Measurements from ENCODE around the gene ROCK2. TPM values are rescaled to one million over a fixed set of nuclear protein-coding genes. Genes with fewer than 3 reads are reported as not detected.

ROCK2 gene
- total RNA-seq, 1 donor from 2014 or later, result 54.3 TPM

DNA sequence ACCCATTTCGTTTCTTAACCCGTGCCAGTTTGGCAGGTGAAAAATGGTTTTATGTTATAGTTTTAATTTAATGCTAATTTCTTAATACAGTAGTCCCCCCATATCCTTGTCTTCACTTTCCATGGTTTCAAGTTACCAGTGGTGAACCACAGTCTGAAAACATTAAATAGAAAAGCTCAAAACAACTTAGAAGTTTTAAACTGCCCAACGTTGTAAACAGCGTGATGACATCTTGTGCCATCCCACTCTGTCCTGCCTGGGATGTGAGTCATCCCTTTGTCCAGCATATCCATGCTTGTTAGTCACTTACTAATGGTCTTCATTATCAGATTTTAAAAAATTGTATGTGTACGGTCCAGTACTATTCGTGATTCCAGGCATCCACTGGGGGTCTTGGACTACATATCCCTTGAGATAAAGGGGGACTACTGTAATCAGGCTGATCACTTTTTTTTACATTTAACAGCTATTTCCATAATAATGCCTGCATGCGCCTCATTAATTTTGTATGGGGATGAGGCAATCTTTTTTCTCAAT lies 157.3 kb downstream of the ROCK2 start:
- Histone ChIP-seq H3K4me3 (no peak overlapping the region), H3K27ac (no peak overlapping the region), H3K27me3 (ENCODE audit: low read depth) (no peaks in the 10 kb centered on the region), H3K4me1 (no peaks in the 10 kb centered on the region), H3K36me3 (peaks cover 71% of the 10 kb centered on the region), H3K9me3 (no peaks in the 10 kb centered on the region)
- TF ChIP-seq CTCF (IDR thresholded peaks at IDR 0.05), result no peak
- DNase-seq (no peak), ATAC-seq (no peak)
- intact Hi-C loops (cut with DNase I), result no loop called here

DNA sequence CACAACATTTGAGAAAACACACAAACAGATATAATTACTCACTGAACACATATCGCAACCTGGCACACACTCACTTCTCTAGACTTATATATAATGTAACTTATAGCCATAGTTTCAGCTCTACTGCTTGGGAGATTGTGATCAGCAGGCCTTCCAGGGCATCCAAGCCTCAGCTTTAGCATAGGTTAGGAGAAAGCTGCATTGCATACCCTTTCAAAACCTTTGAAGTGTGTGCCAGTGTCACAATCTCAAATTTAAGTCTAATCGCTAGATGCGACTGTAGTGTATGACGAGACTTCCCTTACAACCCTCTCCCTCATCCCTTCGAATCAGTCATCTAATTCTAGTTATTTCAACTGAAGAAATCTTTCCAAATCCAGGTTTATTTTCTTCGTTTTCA lies 158.3 kb downstream of the ROCK2 start:
- Histone ChIP-seq H3K4me3 (no peak overlapping the region), H3K27me3 (ENCODE audit: low read depth) (no peaks in the 10 kb centered on the region), H3K36me3 (peaks cover 71% of the 10 kb centered on the region), H3K9me3 (no peaks in the 10 kb centered on the region), H3K4me1 (no peaks in the 10 kb centered on the region), H3K27ac (no peak overlapping the region)
- ATAC-seq (no peak), DNase-seq (no peak)
- intact Hi-C loops (cut with DNase I), result no loop called here
- TF ChIP-seq CTCF (IDR thresholded peaks at IDR 0.05), result no peak

DNA sequence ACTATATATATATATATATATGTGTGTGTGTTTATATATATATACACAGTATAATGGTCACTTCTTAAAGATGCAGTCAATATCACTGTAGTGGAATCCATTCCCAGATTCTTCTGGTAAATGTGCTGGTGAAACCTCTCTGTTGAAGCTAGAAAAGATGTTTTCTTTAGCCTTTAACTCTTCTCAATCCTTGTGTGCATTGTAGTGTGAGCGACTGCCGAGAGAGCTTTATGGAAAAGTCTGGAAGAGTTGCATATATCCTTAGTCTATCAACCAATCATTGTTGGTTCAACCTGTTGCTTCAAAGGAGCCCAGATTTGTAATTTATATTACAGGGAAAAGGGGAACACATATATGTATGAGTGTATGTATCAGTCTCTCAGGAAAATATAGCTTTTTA lies 161.5 kb downstream of the ROCK2 start:
- no peak for DNase-seq

GRCh38 chr2:11180653-11181052 lies 163.8 kb downstream of the ROCK2 start:
- no peak overlapping the region for H3K27ac ChIP-seq
- no peaks in the 10 kb centered on the region for H3K4me1 ChIP-seq
- no peak overlapping the region for H3K4me3 ChIP-seq
- no peak for TF ChIP-seq CTCF (IDR thresholded peaks at IDR 0.05)
- DNase-seq, result no peak
- no peak for ATAC-seq
- H3K9me3 ChIP-seq, result no peaks in the 10 kb centered on the region
- no peaks in the 10 kb centered on the region for H3K27me3 ChIP-seq (ENCODE audit: low read depth)
- peaks cover 64% of the 10 kb centered on the region for H3K36me3 ChIP-seq
- intact Hi-C loops (cut with DNase I), result no loop called here

More for the DNA sequence above, 161.5 kb downstream of the ROCK2 start:
- intact Hi-C loops (cut with DNase I), result no loop called here
- Histone ChIP-seq H3K4me3 (no peak overlapping the region), H3K27me3 (ENCODE audit: low read depth) (no peaks in the 10 kb centered on the region), H3K9me3 (no peaks in the 10 kb centered on the region), H3K4me1 (no peaks in the 10 kb centered on the region), H3K36me3 (peaks cover 70% of the 10 kb centered on the region), H3K27ac (no peak overlapping the region)
- ATAC-seq, result no peak
- no peak for TF ChIP-seq CTCF (IDR thresholded peaks at IDR 0.05)

DNA sequence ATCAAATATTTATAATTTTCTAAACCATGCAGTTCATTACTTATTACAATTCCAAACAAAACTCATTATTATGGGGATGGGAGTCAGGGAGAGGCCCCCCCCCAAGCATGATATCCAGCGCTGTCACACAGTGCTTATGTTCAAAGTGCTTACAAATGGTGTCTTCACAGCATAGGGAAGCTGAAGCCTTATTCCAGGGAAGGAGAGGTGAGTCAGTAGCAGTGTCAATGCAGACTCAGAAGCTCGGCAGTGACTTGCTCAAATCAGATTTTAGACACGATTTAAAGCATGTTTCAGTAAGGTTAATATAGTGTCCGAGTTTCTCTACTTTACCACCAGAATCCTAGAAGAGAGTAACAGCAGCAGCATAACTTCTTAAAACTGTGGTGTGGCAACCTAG lies 164.5 kb downstream of the ROCK2 start:
- Histone ChIP-seq H3K27me3 (ENCODE audit: low read depth) (no peaks in the 10 kb centered on the region), H3K27ac (no peak overlapping the region), H3K9me3 (no peaks in the 10 kb centered on the region), H3K4me3 (no peak overlapping the region), H3K4me1 (peaks cover 4% of the 10 kb centered on the region), H3K36me3 (peaks cover 57% of the 10 kb centered on the region)
- DNase-seq (no peak), ATAC-seq (no peak)
- TF ChIP-seq CTCF (IDR thresholded peaks at IDR 0.05), result no peak
- intact Hi-C loops (cut with DNase I), result no loop called here

DNA sequence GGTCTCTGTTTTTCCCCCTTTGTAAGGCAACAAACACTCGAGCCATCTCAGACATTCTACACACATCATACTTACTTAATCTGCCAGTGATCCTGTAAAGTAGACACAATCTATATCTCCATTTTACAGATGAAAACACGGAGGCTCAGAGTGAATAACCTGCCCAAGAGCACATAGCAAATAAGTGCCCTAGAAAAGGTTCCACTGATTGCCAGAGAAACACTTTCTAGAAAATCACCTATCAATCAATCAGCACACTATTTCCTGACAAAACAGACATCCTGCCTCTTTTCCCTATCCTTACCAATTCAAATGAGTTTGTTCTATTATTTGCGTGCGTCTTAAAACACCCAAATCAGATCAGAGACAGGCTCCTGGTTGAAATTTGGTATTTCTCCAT lies 165.2 kb downstream of the ROCK2 start:
- intact Hi-C loops (cut with DNase I), result no loop called here
- H3K4me3 ChIP-seq, result no peak overlapping the region
- H3K27ac ChIP-seq, result no peak overlapping the region
- no peak for ATAC-seq
- no peak for TF ChIP-seq CTCF (IDR thresholded peaks at IDR 0.05)
- no peaks in the 10 kb centered on the region for H3K27me3 ChIP-seq (ENCODE audit: low read depth)
- peaks cover 55% of the 10 kb centered on the region for H3K36me3 ChIP-seq
- H3K4me1 ChIP-seq, result peaks cover 4% of the 10 kb centered on the region
- no peaks in the 10 kb centered on the region for H3K9me3 ChIP-seq
- DNase-seq, result no peak

All from lower lobe of right lung (tissue), 2 donors.